ENCODE measurements around the gene CCDC179. TPM values are rescaled to one million over a fixed set of nuclear protein-coding genes. Genes with fewer than 3 reads are reported as not detected.

CCDC179 gene
- total RNA-seq, 1 donor from 2014 or later = not detected

DNA sequence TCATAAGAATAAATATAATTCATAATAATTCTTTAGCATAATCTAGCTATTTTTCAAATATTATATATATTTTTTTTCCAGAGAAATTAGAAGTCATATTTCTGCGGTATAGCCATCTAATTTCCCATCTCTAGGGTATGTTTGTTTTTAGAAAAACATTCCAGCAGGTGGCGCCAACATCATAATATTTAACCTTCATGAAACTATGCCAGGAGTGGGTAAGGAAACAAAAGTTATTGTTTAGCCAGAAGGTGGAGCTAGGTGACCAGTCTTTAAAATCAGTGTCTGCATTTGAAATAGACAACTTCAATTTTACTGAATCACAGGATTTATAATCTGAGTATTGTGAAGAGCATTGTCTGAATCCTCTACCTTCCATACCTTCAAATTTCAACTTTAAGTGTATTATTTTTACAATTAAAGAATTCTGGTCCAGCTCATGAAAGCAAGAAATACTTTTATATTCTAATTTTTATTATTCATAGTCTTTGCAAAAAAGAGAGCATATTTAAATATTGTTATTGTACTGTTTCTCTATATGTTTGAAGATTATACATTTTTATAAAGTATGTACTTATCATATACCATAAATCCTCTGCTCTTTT, 15.7 kb upstream of the CCDC179 start:
- no peaks in the 10 kb centered on the region for H3K36me3 Mint-ChIP-seq (ENCODE audit: low read depth)

GRCh38 chr11:22869325-22869724, 9.1 kb upstream of the CCDC179 start:
- TF ChIP-seq, protein P1, sequence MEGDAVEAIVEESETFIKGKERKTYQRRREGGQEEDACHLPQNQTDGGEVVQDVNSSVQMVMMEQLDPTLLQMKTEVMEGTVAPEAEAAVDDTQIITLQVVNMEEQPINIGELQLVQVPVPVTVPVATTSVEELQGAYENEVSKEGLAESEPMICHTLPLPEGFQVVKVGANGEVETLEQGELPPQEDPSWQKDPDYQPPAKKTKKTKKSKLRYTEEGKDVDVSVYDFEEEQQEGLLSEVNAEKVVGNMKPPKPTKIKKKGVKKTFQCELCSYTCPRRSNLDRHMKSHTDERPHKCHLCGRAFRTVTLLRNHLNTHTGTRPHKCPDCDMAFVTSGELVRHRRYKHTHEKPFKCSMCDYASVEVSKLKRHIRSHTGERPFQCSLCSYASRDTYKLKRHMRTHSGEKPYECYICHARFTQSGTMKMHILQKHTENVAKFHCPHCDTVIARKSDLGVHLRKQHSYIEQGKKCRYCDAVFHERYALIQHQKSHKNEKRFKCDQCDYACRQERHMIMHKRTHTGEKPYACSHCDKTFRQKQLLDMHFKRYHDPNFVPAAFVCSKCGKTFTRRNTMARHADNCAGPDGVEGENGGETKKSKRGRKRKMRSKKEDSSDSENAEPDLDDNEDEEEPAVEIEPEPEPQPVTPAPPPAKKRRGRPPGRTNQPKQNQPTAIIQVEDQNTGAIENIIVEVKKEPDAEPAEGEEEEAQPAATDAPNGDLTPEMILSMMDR (conservative IDR thresholded peaks at IDR 0.05) = no peak
- H3K36me3 Mint-ChIP-seq (ENCODE audit: low read depth) = no peaks in the 10 kb centered on the region
- no peak overlapping the region for H3K4me3 Mint-ChIP-seq
- H3K4me1 Mint-ChIP-seq = no peaks in the 10 kb centered on the region
- no peak overlapping the region for H3K27ac Mint-ChIP-seq (ENCODE audit: unreplicated experiment)
- DNase-seq (ENCODE audit: low read depth, low spot score) = no peak
- no peaks in the 10 kb centered on the region for H3K9me3 Mint-ChIP-seq
- peaks cover 9% of the 10 kb centered on the region for H3K27me3 Mint-ChIP-seq (ENCODE audit: low read depth)

More for the DNA sequence above, 15.7 kb upstream of the CCDC179 start:
- peak; percentile 69 for DNase-seq (ENCODE audit: low read depth, low spot score)
- Mint-ChIP-seq H3K4me1 (no peaks in the 10 kb centered on the region), H3K27ac (ENCODE audit: unreplicated experiment) (no peak overlapping the region), H3K27me3 (ENCODE audit: low read depth) (peaks cover 14% of the 10 kb centered on the region), H3K9me3 (no peaks in the 10 kb centered on the region), H3K4me3 (no peak overlapping the region)
- TF ChIP-seq, protein P1 (conservative IDR thresholded peaks at IDR 0.05) = peak; percentile 92

- TF ChIP-seq, protein P1 (conservative IDR thresholded peaks at IDR 0.05) = no peak
- no peaks in the 10 kb centered on the region for H3K27me3 Mint-ChIP-seq (ENCODE audit: low read depth)
- no peaks in the 10 kb centered on the region for H3K36me3 Mint-ChIP-seq (ENCODE audit: low read depth)
- H3K4me1 Mint-ChIP-seq = no peaks in the 10 kb centered on the region
- H3K27ac Mint-ChIP-seq (ENCODE audit: unreplicated experiment) = no peak overlapping the region
- H3K9me3 Mint-ChIP-seq = no peaks in the 10 kb centered on the region
- no peak for DNase-seq (ENCODE audit: low read depth, low spot score)
- H3K4me3 Mint-ChIP-seq = no peak overlapping the region
Measured at GRCh38 chr11:22859756-22860155, 518 bp downstream of the CCDC179 start.

DNA sequence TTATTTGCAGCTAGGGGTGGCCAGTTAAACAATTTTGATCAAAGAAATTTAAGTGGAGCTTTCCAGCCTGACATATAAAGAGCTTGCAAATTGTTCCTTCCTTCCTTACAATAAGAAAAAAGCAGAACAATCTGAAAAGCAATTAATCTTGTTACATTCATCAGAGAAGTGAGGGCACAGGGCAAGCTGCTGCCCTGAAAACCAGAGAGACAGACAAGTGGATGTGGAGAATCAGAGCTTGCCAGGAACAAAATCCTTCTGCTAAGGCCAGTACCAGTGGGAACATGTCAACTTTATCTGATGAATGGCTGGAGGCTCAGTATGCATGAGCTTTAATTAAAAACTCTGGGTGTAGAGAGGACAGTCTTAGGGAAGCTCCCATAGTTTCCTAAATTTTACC, 8.8 kb downstream of the CCDC179 start:
- H3K27ac Mint-ChIP-seq (ENCODE audit: unreplicated experiment) = no peak overlapping the region
- TF ChIP-seq, protein P1 (conservative IDR thresholded peaks at IDR 0.05) = no peak
- H3K27me3 Mint-ChIP-seq (ENCODE audit: low read depth) = no peaks in the 10 kb centered on the region
- peaks cover 18% of the 10 kb centered on the region for H3K9me3 Mint-ChIP-seq
- H3K36me3 Mint-ChIP-seq (ENCODE audit: low read depth) = no peaks in the 10 kb centered on the region
- H3K4me1 Mint-ChIP-seq = no peaks in the 10 kb centered on the region
- DNase-seq (ENCODE audit: low read depth, low spot score) = no peak
- no peak overlapping the region for H3K4me3 Mint-ChIP-seq

DNA sequence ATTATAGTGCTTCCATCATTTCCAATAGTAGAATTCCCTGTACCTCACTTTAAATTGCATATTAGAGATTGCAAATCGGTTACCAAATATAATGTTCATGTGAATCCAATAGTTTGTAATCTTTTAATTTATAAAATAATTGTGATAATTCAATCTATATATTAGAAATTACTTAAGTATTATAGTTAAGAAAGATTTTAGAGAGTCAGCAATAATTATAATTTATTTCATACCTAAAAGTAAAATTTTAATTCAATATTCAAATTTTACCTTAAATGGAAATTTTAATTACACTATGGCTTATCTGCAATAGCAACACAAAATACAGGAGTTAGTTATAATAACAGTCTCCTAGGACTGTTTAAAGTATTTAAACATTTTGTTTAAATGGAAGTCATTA, 13.5 kb downstream of the CCDC179 start:
- H3K4me1 Mint-ChIP-seq = no peaks in the 10 kb centered on the region
- no peak overlapping the region for H3K27ac Mint-ChIP-seq (ENCODE audit: unreplicated experiment)
- TF ChIP-seq, protein P1 (conservative IDR thresholded peaks at IDR 0.05) = no peak
- H3K36me3 Mint-ChIP-seq (ENCODE audit: low read depth) = no peaks in the 10 kb centered on the region
- no peak overlapping the region for H3K4me3 Mint-ChIP-seq
- H3K9me3 Mint-ChIP-seq = peaks cover 19% of the 10 kb centered on the region
- no peaks in the 10 kb centered on the region for H3K27me3 Mint-ChIP-seq (ENCODE audit: low read depth)
- no peak for DNase-seq (ENCODE audit: low read depth, low spot score)

All from neural crest cell (in vitro differentiated cells).